HG03571 (cell line): ENCODE data around the gene TRIM31.

ENCODE experiments used
- ATAC-seq: cut with Tn5 transposase; IDR thresholded peaks from one replicate; pipeline ENCODE4 v1.9.1; 2021; ENCODE audit not compliant: unreplicated experiment

TRIM31 gene

GRCh38 chr6:30055513-30055912, 57.4 kb downstream of the TRIM31 start:
- ATAC-seq = no peak

- no peak for ATAC-seq
These were observed 59.2 kb downstream of the TRIM31 start for GRCh38 chr6:30053682-30054081.
